ENCODE results near the gene RAB41.
"Not testable (repeated sequence)": the region's sequence is repeated elsewhere in the genome, so short reads cannot be mapped to it uniquely, and the experiment has no call there.

The RAB41 gene

DNA sequence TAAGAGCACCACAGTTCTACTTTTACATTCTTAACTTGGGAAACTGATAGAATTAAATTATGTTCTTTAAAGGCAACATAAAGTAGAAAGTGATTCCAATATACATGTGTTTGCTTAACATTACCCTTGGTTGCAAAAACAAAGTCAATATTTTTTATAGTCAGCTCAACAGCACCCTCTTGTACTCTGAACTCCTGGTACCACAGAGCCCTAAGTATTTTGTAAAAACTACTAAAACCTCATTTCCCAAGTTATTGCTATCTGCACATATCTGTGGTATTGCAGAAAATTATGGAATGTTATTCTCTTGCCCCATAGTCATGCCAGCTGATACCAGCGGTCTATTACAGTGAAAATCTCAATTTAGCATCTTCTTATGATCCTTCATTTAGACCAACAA, 10.8 kb downstream of the RAB41 start:
- no peak for DNase-seq

- no peak for DNase-seq
Measured at GRCh38 chrX:70293621-70294020, 11.6 kb downstream of the RAB41 start.

- DNase-seq, result no peak
Measured at GRCh38 chrX:70301716-70302115, 19.7 kb downstream of the RAB41 start.

DNA sequence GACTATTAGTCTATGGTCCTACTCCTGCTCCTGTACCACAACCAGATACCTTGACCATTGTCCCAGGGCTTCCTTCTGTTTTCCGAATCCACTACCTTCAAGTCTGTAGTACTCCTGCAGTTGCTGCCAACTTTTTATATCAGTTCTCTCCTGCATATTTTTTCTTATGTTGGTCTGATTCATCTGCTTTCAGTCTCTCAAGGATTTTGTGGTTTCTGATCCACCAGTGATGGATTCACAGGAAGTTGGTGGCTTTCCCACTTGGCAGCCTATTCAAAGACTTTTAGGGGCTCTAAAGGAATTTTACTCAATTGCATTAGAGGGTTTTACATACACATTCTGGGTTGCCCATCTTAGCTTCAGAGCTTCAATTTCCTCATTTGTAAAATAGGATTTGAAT, 31.5 kb downstream of the RAB41 start:
- no peak for DNase-seq

- DNase-seq, result no peak
Measured at GRCh38 chrX:70322784-70323183, 40.8 kb downstream of the RAB41 start.

DNA sequence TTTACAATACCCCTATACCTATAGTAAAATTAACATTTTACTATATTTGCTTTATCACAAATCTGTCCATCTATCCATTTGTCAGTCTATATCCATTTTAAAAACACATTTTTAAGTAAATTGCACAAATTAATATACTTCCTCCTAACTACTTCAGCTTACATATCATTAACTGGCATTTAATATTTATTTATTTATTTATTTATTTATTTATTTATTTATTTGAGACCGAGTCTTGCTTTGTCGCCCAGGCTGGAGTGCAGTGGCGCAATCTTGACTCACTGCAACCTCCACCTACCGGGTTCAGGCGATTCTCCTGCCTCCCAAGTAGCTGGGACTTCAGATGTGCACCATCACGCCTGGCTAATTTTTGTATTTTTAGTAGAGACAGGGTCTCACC, 41.7 kb downstream of the RAB41 start:
- DNase-seq, result not testable (repeated sequence)

DNA sequence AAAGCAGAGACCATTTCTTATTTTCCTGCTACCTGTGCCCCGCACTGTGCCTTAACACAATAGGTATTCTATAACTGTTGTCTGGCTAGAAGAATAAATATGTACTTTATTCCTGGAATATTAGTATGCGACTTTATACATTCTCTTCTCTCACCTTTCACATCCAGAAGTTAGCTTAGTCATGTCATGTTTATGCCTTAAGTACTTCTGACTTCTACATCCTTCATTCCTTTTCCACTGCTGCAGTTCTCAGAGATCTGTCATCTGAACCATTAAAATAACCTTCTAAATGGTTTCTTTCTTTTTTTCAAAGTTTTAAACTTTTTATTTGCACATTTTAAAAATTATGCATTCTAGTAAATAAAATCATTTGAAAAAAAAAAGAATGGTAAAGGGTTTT, 42.4 kb downstream of the RAB41 start:
- DNase-seq, result no peak

DNA sequence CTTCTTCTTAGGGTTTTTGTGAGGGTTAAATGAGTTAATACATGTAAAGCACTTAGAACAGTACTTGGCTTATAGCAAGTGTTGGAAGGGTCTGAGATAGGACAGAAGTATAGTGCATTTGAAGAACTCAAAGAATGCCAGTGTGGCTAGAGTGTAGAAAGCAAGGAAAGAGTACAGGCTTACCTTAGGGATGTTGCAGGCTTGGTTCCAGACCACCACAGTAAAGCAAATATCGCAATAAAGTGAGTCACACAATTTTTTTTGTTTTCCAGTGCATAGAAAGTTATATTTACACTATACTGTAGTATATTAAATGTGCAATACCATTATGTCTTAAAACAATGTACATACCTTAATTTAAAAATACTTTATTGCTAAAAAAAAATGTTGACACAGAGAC, 49.2 kb downstream of the RAB41 start:
- no peak for DNase-seq

- no peak for DNase-seq
Measured at GRCh38 chrX:70332600-70332999, 50.6 kb downstream of the RAB41 start.

Measured in NCI-H2081 treated with DMSO at 0.1 percent for 48 hours (cell line).